B cell (primary cell): ENCODE results near the gene ACADS. TPM values are rescaled to one million over a fixed set of nuclear protein-coding genes. Genes with fewer than 3 reads are reported as not detected.

Experiments used
- ATAC-seq: fragments of 200-7000 bp; cut with Tn5 transposase; one replicate; pipeline ENCODE4 v1.10.0; 2021; ENCODE audit warnings: low read depth, mild to moderate bottlenecking, moderate number of reproducible peaks, moderate library complexity
- CTCF ChIA-PET: fragments of 350-600 bp; sonication (Branson Sonifier 250); formaldehyde crosslinking; loops from one replicate; lab custom pipeline; 2021; ENCODE audit warnings: antibody characterized with exemption, inconsistent platforms; lab: Charles Lee
- POLR2A ChIA-PET: fragments of 350-600 bp; sonication (Branson Sonifier 250); formaldehyde crosslinking; loops from one replicate; lab custom pipeline; 2021; ENCODE audit warnings: antibody characterized with exemption; lab: Charles Lee
- DNase-seq: peaks from one replicate; pipeline ENCODE4 v3.0.0; 2013
- H2AFZ ChIP-seq: 2 replicates; pipeline ENCODE4 v1.6.1; 2012; ENCODE audit warnings: mild to moderate bottlenecking, low read depth, low read length; ENCODE audit not compliant: insufficient read depth, poor library complexity, severe bottlenecking
- H3K27ac ChIP-seq, 2 donors: 1 replicate in 1 of 2; 2 replicates in 1 of 2; pipeline ENCODE4 v1.5.1; 2012 to 2013; ENCODE audit warnings: low read length in 2 of 2, mild to moderate bottlenecking in 2 of 2, moderate library complexity in 1 of 2
- H3K27me3 ChIP-seq, 4 experiments: fragments of 200-600 bp in 1 of 4; sonication (generic) in 1 of 4; replicated peaks in 1 of 4; 1 replicate in 2 of 4; 2 replicates in 2 of 4; pipeline versions ENCODE4 v1.6.1 to v1.7.0; 2013 to 2016; ENCODE audit warnings: low read length in 3 of 4, mild to moderate bottlenecking in 2 of 4, mixed read lengths in 1 of 4, moderate library complexity in 1 of 4; ENCODE audit not compliant: insufficient read depth in 4 of 4, control insufficient read depth in 3 of 4; ENCODE audit errors: control extremely low read depth in 1 of 4
- H3K36me3 ChIP-seq, 2 experiments: replicated peaks in 1 of 2; 1 replicate in 1 of 2; 2 replicates in 1 of 2; pipeline versions ENCODE4 v1.6.1 to v1.7.1; 2013; ENCODE audit warnings: low read length in 1 of 2; ENCODE audit not compliant: insufficient read depth in 2 of 2, control insufficient read depth in 1 of 2; ENCODE audit errors: control extremely low read depth in 1 of 2, extremely low read depth in 1 of 2
- H3K4me1 ChIP-seq, 2 donors: fragments of 200-600 bp in 1 of 2; sonication (generic) in 1 of 2; 1 replicate in 1 of 2; 2 replicates in 1 of 2; pipeline versions ENCODE4 v1.5.1 to v1.6.1; 2013 to 2017; ENCODE audit warnings: low read length in 2 of 2; ENCODE audit not compliant: control insufficient read depth in 2 of 2, insufficient read depth in 2 of 2
- H3K4me2 ChIP-seq: replicated peaks from 2 replicates; pipeline ENCODE3; 2012; ENCODE audit warnings: mild to moderate bottlenecking, low read depth, low read length; ENCODE audit not compliant: poor library complexity, severe bottlenecking
- H3K4me3 ChIP-seq, 5 experiments: fragments of 200-600 bp in 1 of 5; sonication (generic) in 1 of 5; 1 replicate in 3 of 5; 2 replicates in 2 of 5; pipeline versions ENCODE4 v1.5.1 to v1.7.0; 2011 to 2016; ENCODE audit warnings: low read length in 4 of 5, mild to moderate bottlenecking in 4 of 5, low read depth in 2 of 5, control low read depth in 1 of 5, moderate library complexity in 1 of 5; ENCODE audit not compliant: insufficient read depth in 1 of 5; ENCODE audit errors: control extremely low read depth in 1 of 5, extremely low read depth in 1 of 5
- H3K79me2 ChIP-seq: fragments of 200-600 bp; sonication (generic); one replicate; pipeline ENCODE4 v1.6.0; 2016; ENCODE audit warnings: low read length; ENCODE audit not compliant: control insufficient read depth, insufficient read depth
- H3K9ac ChIP-seq: fragments of 200-600 bp; sonication (generic); 2 replicates; pipeline ENCODE4 v1.6.1; 2017; ENCODE audit warnings: mild to moderate bottlenecking, low read length, moderate library complexity
- H3K9me3 ChIP-seq, 3 donors: one replicate each; pipeline versions ENCODE4 v1.6.1 to v1.7.1; 2013; ENCODE audit warnings: low read length in 2 of 3; ENCODE audit not compliant: control insufficient read depth in 2 of 3, insufficient read depth in 1 of 3; ENCODE audit errors: control extremely low read depth in 1 of 3
- H4K20me1 ChIP-seq: 2 replicates; pipeline ENCODE4 v1.6.0; 2012; ENCODE audit warnings: mild to moderate bottlenecking, low read length; ENCODE audit not compliant: insufficient read depth, control insufficient read depth, poor library complexity, severe bottlenecking
- H3K27ac Mint-ChIP-seq: one replicate; pipeline ENCODE4 v1.8.0; 2021; ENCODE audit warnings: mixed read lengths
- H3K27me3 Mint-ChIP-seq: one replicate; pipeline ENCODE4 v1.8.0; 2021; ENCODE audit warnings: mixed read lengths
- H3K4me1 Mint-ChIP-seq: one replicate; pipeline ENCODE4 v1.8.0; 2021; ENCODE audit warnings: mixed read lengths
- H3K4me3 Mint-ChIP-seq: one replicate; pipeline ENCODE4 v1.8.0; 2021; ENCODE audit warnings: mixed read lengths
- H3K9me3 Mint-ChIP-seq: one replicate; pipeline ENCODE4 v1.8.0; 2022; ENCODE audit warnings: mixed read lengths; ENCODE audit not compliant: insufficient read depth
- CTCF ChIP-seq: fragments of 200-600 bp; IDR thresholded peaks from one replicate; pipeline ENCODE4 v1.8.0; 2022; ENCODE audit warnings: antibody characterized with exemption, mild to moderate bottlenecking
- EZH2 ChIP-seq: IDR thresholded peaks from 2 replicates; pipeline ENCODE4 v1.6.1; 2012; ENCODE audit warnings: borderline replicate concordance, low read depth, mild to moderate bottlenecking, moderate library complexity, low read length; ENCODE audit not compliant: insufficient read depth, poor library complexity, severe bottlenecking
- WGBS: methylation state at CpG from one replicate; pipeline ENCODE4 v1.1.5; 2013; ENCODE audit warnings: missing lambda C conversion rate; ENCODE audit not compliant: insufficient coverage; 5-methylcytosine and 5-hydroxymethylcytosine counted together
- intact Hi-C: fragments of 100-400 bp; cut with micrococcal nuclease; formaldehyde crosslinking; loops from one replicate; pipeline ENCODE4 v1.10.0; 2022
- polyA plus RNA-seq: library from polyadenylated mRNA; depleted of rRNA; stranded (reverse); fragments of >200 nt; gene quantifications from 2 replicates; pipeline ENCODE4 v1.2.3, GENCODE V29; 2012
- total RNA-seq, 2 donors: library from RNA; stranded (reverse); fragments of 120-200 nt in 1 of 2; gene quantifications; 1 replicate in 1 of 2; 2 replicates in 1 of 2; pipeline versions ENCODE4 v1.2.3 to v1.2.4, GENCODE V29; 2013 to 2022

Gene ACADS
- total and polyA plus RNA-seq, 2 donors (not counting 1 experiment from before 2014, with no cell fraction given): 6.8 to 10.0 TPM

- ATAC-seq (no peak), DNase-seq (no peak)
- Mint-ChIP-seq H3K27me3 (no peaks in the 10 kb centered on the region), H3K4me1 (peaks cover 8% of the 10 kb centered on the region), H3K4me3 (no peak overlapping the region), H3K27ac (no peak overlapping the region), H3K9me3 (no peaks in the 10 kb centered on the region)
- H3K36me3 ChIP-seq: peaks cover 5 to 71% of the 10 kb centered on the region in 2 experiments
- 98% methylated on average over 4 of the region's 7 CpGs for WGBS
- H3K79me2 ChIP-seq: peaks cover 5% of the 10 kb centered on the region
- no peak overlapping the region for H2AFZ ChIP-seq
- TF ChIP-seq EZH2 (no peak), CTCF (no peak)
- H3K9ac ChIP-seq: no peak overlapping the region
- POLR2A ChIA-PET: no interaction called here
- H3K27ac ChIP-seq: no peak overlapping the region
- H3K4me2 ChIP-seq: no peak overlapping the region
- intact Hi-C loops: no loop called here
- no peaks in the 10 kb centered on the region for H4K20me1 ChIP-seq
- peaks cover 3 to 7% of the 10 kb centered on the region in 2 donors for H3K4me1 ChIP-seq
- no peak overlapping the region for H3K4me3 ChIP-seq
- CTCF ChIA-PET: interaction anchor here (0.7 to 4.4 kb wide), 4 partner anchors 11 to 191 kb away, joined by 3 to 19 read pairs (median 4); partner anchors contain the start of gene UNC119B
- no peaks in the 10 kb centered on the region for H3K9me3 ChIP-seq
- H3K27me3 ChIP-seq: no peaks in the 10 kb centered on the region
These were observed 26.1 kb upstream of the ACADS start for GRCh38 chr12:120699553-120699952.

GRCh38 chr12:120700886-120701285 is 24.7 kb upstream of the ACADS start:
- no peaks in the 10 kb centered on the region for H3K27me3 Mint-ChIP-seq
- H3K36me3 ChIP-seq: peaks cover 5 to 59% of the 10 kb centered on the region in 2 experiments
- TF ChIP-seq EZH2 (no peak), CTCF (no peak)

More at GRCh38 chr12:120700886-120701285, 24.7 kb upstream of the ACADS start:
- Histone ChIP-seq H3K4me2 (no peak overlapping the region), H3K27ac (no peak overlapping the region), H2AFZ (no peak overlapping the region), H3K9me3 (no peaks in the 10 kb centered on the region), H3K4me1 (peaks cover 3 to 7% of the 10 kb centered on the region in 2 donors), H3K9ac (no peak overlapping the region), H3K79me2 (peaks cover 5% of the 10 kb centered on the region), H3K4me3 (no peak overlapping the region), H3K27me3 (no peaks in the 10 kb centered on the region), H4K20me1 (no peaks in the 10 kb centered on the region)
- H3K9me3 Mint-ChIP-seq: no peaks in the 10 kb centered on the region
- H3K27ac Mint-ChIP-seq: no peak overlapping the region
- 100% methylated on average over 3 of the region's 5 CpGs for WGBS
- ChIA-PET CTCF (interaction anchor here (0.6 to 4.4 kb wide), 4 partner anchors 10 to 890 kb away, joined by 3 to 19 read pairs (median 4); partner anchors contain the start of gene UNC119B), POLR2A (no interaction called here)
- DNase-seq (no peak), ATAC-seq (no peak)
- H3K4me3 Mint-ChIP-seq: no peak overlapping the region
- H3K4me1 Mint-ChIP-seq: peaks cover 8% of the 10 kb centered on the region
- intact Hi-C loops: no loop called here
